DMS 273 treated with DMSO at 0.1 percent for 48 hours (cell line): ENCODE measurements around the gene PMAIP1.
A peak's percentile ranks its signal among the peaks of the same experiment; 100 is the strongest.
"Not testable (repeated sequence)": the region's sequence is repeated elsewhere in the genome, so short reads cannot be mapped to it uniquely, and the experiment has no call there.

Source experiments
- DNase-seq: peaks from one replicate; lab custom pipeline; 2025; lab: John Stamatoyannopoulos, UW

The PMAIP1 gene

DNA sequence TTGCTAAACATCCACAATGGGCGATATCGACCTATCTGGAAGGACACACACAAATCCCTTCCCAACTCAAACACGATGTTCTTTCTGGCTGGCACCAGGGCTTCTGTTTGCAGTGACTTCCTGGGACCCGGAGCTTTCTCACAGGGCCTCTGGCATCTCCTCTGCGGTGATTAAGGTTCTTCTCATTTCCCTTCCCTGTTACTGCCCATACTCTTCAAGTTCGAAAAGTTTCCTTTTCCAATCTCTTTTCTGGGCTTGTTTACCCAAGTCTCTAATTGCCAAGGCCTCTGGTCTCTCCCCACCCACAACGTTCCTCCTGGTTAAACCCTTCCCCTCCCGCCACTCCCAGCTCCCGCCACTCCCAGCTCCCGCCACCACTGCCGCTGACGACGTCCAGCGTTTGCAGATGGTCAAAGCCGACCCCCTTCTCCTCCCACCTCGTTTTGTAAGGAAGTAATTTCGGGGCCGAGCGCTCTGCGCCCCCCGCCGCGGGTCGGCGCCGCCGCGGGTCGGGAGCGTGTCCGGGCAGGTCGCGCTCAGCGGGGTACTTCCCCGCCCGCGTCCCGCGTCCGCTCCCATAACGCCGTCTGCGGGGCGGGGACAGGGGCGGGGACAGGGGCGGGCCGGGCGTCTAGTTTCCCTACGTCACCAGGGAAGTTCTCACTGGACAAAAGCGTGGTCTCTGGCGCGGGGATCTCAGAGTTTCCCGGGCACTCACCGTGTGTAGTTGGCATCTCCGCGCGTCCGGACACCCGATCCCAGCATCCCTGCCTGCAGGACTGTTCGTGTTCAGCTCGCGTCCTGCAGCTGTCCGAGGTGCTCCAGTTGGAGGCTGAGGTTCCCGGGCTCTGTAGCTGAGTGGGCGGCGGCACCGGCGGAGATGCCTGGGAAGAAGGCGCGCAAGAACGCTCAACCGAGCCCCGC lies at the start of gene PMAIP1:
Gene PMAIP1 (plus strand): TSS at position 699 of the 924 bp plus-strand sequence. CDS start 182 bp downstream, at position 881.
- DNase-seq, result peak; percentile 87

DNA sequence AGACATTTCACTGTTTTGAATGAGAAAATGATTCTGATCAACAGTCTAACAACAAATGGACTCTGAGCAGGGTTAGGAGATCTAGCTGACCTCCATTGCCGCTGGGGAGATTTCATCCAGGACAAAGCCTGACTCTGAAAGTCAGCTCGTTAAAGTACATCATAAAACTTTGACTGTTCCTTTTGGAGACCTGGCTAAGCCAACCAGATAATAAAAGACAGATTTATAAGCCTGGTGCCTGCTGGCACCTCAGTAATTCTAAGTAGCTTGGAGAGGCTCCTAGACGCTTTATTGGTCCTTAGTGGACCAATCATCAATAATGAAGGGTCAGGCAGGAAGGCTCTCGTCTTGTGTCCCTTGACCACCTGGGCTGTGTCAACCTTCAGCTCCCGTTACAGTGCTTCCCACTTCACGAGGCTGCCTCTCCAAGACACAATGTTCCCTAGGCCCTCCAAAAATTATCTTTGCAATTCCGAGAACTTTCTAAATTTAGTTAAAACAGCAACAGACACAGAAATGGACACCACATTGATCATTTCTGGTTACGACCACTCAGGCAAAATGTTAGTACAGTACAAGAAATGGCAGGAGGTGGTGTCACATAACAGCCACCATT lies 47.9 kb upstream of the PMAIP1 start:
- no peak for DNase-seq

DNA sequence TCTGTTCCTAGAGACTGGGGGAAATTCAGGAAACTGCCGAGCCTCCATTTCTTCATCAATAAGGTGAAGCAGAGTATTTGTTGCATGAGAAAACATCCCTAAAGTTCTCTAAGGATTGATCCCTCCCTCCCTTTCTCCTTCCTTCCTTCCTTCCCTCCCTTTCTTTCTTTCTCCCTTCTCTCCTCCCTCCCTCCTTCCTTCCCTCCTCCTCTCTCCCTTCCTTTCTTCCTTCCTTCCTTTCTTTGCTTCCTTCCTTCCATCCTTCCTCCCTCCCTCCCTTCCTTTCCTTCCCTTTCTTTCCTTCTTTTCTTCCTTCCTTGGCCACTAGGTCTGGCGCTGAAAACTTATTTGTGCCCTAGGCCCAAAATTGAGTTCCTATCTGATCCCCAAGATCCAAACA lies 47.2 kb upstream of the PMAIP1 start:
- DNase-seq, result no peak

DNA sequence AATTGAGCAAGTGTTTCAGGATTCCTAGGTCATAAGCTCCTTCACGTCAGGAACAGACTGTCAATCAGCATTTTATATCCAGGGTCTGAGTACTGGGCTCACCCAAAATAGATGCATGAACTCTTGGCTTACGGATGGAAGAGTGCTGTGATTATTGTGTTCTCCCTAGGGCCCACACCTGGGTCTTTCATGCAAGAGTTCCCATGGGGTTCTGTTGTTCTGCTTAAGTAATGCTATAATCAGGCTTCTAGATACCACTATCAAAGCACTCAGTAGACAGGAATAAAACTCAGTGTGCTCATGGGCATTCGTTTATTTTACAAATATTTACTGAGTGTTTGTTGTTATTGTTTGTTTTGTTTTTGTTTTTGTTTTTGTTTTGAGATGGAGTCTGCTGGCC lies 46.4 kb upstream of the PMAIP1 start:
- no peak for DNase-seq

DNA sequence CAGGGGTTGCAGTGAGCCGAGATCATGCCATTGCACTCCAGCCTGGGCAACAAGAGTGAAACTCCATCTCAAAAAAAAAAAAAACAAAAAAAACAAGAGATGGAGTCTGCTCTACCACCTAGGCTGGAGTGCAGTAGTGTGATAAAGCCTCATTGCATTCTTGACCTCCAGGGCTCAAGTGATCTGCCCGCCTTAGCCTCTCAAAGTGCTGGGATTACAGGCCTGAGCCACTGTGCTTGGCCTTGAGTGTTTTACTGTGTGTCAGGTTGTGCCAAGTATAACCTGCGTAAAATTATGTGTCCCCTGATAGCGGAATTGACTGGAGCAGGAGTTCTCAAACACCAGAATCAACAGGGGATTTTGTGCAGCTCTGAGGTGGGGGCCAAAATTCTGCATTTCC lies 45.8 kb upstream of the PMAIP1 start:
- not testable (repeated sequence) for DNase-seq

DNA sequence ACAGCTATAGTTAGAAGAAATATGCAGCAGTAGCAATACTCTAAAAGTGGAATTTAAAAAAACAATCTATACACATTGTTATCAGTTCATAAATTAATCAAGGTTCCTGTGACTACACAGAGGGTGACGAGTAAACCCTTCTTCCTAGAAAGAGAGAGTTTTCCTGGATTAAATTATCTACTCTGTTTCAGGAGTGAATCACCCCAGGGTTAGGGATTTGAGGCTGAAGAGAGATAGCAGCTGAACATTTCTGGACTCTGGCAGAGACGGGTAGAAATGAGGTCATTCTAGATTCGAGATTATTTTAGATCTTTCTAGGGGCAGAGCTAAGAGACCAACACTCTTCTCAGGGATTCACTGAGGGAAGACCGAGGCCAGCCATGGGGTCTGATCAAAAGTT lies 38.8 kb upstream of the PMAIP1 start:
- DNase-seq, result no peak

DNA sequence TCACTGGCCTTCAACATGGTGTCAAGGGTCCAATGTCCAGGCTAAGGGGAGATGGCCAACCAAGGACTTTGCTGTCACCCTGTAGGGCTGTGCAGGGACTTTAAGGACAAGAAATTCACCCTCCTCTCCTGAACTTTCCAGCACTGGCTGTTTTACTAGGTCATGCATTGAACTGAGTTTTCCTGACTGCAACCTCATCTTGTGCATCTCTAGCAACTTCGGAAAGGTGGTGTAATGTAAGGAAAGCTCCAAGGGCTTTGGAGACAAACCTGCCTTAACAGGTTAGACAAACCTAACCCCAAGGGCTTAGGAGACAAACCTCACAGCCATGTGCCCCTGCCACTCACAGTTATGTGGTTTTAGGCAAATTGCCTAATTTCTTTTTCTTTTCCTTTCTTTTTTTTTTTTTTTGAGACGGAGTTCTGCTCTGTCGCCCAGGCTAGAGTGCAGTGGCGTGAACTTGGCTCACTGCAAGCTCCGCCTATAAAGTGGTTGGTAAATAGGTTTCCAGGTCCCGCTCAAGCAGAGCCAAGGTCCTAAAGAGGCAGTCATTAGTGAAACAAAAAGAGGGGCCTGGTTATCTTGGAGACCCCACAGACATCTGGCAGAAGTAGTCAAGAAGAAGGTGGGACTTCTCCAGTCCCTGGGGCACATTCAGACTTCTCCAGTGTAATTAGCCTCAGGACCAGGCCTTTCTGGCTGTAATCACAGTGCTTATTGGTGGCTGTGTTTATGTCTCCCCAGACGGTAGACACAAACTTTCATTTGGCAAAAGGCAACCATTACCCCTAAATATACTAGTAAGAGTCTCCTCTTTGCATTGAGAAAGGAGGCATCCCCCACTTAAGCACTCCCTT lies 37.6 kb upstream of the PMAIP1 start:
- no peak for DNase-seq

DNA sequence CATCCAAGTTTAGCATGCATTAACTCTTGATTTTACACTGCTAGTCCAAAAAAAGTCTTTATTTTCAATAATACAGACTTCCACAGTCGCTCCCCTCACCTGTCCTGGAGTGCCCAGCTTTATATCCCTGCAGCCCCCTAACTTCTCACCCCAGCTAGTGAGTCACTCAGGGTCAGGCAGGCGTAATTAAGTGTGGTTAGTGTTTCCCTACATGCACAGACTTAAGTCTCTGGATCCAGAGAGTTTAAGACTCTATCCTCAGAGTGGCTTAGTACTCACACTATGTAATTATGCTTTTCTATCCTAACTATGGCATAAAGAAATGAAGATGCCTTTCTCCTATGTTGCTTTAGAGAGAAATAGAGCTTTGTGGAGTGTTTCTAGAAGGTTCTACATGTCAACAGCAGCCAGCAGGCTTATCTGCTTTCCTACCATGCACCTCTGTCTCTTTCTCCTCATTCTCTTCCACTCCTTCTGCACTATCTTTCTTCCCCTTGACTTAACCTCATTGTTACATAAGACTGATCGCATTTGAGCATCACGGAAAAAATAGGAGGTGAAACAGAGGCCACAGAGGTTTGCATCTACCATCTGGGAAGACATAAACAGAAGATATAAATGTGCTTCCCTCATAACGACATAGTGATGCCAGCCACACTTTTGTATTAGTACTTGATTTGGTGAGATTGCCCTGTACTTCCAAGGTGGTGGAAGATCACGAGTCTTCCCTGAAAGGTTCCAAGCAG lies 34.4 kb upstream of the PMAIP1 start:
- no peak for DNase-seq

DNA sequence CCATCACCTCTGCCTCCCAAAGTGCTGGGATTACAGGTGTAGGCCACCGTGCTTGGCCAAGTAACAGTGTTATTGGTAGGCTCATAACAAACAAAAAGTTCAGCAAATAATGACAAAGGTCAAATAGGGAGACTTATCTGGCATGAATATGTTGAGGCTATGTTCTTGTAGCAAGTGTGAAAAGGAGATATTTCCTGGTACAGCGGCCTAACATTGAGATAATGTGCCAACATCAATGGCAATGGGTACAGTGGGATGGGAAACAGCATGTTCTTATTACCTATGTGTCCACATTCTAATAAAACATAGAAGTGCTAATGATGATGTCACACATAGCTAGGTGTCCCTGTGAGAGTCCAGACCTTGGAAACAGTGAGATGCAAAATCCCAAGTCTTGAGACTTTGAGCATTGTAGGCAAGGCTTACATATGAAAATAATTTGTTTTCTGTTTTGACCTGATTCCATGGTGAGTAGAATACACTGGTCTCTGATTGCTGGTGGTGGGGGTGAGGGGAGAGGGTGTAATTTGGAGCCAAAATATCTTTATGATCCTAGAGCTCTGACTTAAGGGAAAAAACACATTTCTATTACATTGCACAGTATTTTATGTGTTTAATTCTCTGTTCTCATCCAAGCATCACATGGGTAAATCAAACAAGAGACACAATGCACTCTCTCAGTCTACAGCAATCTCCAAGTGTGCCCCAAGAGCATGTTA lies 33.1 kb upstream of the PMAIP1 start:
- DNase-seq, result no peak

DNA sequence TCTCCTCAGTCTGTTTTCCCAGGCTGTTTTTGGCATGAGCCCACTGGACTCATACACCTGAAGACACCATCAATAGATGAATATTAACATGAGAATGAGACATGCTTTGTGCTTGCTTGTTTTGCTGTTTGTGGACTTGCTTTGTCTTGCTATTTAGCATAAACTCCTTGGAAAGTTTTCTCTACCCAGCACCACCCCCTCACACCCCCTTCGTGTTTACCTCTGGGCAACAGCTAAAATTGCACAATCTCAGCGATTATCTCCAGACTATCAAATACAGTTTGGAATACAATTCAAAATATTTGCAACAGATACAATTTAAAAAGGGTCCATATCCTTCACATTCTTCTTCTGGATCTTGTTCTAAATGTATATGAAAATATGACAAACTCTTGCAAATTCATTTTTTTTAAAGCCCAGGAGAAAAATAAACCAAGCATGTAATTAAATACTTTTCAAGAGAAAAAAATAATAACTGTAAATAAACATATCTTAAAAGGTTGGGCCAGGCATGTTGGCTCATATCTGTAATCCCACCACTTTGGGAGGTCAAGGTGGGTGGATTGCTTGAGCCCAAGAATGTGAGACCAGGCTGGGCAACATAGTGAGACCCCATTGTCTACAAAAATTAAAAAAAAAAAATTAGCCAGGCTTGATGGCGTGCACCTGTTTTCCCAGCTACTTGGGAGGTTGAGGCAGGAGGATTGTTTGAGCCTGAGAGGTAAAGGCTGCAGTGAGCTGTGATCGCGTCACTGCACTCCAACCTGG lies 32.3 kb upstream of the PMAIP1 start:
- no peak for DNase-seq

DNA sequence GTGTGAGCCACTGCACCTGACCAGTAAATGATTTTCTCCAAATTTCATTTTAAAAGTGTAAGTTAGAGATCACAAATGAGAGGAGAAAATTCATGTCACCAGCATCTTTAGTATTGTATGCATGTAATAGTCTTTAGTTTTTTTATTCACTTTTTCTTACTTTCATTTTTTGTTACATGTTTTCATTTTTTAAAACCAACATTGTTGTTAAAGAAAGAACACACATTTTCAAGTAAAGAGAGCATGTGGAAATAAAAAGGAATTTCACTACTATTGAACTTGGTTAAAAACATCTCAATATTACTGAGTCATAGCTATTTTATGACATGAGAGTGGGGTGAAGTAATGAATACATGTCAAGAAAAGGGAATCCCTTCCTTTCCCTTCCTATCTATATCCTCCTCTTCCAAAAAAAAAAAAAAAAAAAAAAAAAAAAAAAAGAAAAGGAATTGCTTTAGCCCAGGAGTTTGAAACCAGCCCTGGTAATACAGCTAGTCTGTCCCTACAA lies 29.1 kb upstream of the PMAIP1 start:
- DNase-seq, result no peak

DNA sequence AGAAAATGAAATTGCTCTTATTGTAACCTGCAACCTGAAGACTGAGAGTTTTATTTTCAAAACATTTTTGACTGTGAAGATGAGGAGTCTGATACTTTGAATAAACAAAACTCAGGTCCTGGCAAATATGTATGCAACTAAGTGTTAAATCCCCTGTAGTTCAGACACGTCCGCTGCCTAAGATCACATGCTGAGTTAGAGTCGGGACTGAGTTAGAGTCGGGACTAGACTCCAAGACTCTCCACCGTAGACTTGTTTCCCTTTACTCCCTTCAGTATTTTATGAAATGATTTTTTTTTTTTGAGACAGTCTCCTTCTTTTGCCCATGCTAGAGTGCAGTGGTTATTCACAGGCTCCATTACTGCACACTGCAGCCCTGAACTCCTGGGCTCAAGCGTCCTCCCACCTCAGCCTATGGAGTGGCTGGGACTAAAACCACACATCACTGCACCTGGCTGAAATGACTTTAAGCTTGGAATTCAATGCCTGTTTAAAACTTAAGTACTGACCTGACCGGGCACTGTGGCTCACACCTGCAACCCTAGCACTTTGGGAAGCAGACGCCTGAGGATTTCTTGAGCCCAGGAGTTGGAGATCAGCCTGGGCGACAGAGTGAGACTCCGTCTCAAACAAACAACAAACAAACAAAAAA lies 28.0 kb upstream of the PMAIP1 start:
- no peak for DNase-seq

DNA sequence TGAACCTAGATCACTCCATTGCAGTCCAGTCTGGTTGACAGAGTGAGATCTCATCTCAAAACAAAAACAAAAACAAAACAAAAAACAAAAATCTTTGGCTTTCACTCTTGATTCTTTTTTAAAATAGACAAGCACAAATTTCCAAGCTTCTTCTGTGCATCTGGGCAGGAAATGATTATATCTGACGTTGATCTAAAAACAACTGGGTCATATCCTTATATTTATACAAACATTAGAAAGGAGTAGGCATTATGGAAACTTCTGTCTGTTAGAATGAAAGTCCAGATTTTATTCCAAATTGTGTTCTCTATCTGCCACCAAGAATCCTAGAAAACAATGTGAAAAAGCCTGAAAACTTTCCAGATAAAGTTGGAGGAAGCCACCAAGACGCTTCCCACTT lies 26.2 kb upstream of the PMAIP1 start:
- DNase-seq, result no peak

DNA sequence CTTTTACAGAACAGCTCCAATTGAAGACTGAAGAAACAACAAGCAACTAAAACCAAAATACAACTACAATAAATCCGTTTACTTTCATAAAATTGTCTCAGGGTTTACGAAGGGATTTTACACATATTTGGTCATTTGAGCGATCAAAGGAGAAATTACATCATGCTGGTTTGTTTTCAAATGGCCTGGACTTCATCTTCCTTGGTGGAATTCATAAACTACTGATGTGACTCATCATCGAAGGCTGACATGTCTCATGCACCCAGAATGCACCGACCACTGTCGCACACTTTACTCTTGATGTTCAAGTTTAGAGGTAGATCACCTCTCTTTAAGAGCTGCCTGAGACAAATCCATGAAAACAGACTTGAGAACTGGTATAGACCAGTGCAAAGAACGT lies 25.6 kb upstream of the PMAIP1 start:
- DNase-seq, result no peak

DNA sequence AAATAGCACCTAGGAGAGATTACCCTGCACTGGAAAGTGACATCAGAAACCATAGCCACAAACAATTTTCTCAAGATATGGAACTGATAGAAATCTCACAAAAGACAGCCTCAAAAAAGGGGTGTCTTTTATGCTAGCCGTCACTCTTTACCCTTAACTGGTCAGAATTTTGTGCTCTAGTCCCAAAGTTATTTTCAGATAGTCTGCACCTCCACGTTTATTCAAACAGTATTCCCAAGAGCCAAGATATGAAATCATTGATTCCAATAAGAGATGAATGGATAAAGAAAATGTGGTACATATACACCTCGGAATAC lies 23.5 kb upstream of the PMAIP1 start:
- DNase-seq, result no peak

DNA sequence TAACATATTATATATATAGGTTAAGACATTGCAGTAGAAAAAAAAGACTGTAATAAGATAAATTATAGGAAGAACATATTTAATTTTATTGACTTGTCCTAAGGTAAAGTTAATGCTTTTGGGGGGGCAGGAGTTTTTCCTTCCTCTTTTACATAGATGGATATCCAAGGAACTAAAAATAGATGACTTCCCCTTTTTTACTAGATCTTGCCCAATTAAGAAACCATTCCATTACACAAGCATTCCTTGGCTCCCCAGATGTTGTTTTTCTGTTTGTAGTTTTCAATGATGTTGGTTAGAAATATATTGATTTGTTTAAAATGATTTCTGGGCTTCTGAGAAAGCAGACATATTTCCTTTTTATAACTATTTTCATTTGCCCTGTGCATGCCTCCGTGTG lies 22.4 kb upstream of the PMAIP1 start:
- DNase-seq, result no peak

DNA sequence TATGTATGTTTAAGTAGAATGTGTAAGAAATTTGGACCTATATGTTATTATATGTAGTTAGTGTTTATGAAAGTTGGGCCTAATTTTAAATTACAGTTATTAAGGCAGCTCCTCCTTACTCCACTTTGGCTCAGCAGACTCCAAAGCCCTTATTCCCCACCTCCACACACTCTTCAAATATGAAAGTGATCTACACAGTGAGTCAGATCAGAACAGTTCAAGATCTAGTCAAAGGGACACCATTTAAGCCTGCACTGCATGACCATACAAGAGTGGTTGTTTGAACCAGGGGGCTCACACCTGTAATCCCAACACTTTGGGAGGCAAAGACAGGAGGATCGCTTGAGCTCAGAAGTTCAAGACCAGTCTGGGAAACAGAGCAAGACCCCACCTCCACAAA lies 21.2 kb upstream of the PMAIP1 start:
- no peak for DNase-seq

DNA sequence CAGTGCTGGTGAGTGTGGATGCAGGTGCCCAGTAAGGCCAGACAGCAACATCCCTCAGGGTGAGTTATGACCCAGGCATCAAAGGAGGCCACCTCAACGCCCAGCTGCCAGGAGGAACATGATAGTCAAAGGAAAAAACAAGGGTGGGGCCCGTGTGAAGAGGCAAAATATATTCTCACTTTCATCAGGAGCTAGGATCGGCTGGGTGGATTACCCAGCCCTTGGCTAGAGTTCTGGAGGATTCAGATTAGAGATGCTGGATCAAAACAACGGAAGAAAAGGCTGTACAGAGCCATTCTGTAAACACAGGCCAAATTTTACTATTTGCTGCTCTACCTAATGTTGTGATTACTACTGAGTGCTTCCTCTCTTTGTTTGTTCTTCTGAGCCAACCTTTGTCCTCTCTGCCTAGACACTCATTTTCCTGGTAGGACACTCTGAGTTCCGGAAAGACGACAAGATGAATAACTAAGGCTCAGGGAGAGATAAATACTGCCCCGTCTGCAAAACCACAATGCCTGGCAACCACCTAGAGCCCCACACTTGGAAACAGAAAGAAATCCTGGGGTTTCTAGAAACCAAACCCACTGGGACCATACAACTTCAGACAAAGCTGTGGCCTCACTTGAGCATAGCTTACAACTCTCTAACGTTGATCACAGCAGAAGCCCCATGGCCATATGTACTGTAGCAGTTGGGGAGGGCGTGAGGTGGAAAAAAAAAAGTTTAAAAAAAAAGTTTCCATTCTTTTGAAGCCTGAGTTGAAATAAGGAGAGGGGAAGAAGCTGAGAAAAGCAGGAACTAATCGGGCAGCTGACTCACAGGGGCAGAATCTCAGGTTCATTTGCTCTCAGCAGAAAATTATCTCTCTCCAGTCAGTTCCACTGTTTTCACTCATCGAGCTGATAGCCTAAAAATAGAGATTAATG lies 17.8 kb upstream of the PMAIP1 start:
- DNase-seq, result no peak

DNA sequence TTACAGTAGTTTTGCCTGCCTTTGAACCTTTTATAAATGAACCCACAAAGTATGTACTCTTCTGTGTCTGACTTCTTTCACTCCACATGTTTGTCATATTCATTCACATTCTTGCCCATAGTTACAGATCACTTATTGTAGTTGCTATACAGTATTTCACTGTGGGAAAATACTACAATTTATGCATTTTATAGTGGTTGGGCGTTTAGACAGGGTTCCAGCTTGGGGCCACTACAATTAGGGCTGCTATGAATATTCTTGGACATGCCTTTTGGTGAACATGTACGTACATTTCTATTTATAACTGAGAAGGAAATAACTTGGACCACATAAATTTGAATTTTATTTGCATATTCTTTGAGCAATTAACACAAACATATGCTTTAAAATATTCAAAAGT lies 15.4 kb upstream of the PMAIP1 start:
- DNase-seq, result no peak
